ENCODE data around the gene MARF1. TPM values are rescaled to one million over a fixed set of nuclear protein-coding genes. Genes with fewer than 3 reads are reported as not detected.

MARF1 gene
- total RNA-seq, 1 donor = 25.7 TPM

DNA sequence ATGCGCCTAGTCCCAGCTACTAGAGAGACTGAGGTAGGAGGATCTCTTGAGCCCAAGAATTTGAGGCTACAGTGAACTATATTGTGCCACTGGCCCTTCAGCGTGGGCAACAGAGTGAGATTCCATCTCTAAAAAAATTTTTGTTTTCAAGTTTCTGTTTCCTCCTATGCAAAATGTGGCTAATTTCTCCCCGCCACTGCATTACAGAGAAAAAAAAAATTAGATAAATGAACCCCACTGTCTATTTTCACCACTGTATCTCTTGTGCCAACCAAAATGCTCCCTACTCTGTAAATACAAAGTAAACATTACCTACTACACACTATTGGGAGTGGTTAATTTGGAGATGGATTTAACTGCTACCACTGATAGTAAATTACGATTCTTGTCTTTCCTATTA is 2.0 kb downstream of the MARF1 start:
- DNase-seq (ENCODE audit: insufficient read length, low spot score, missing footprints) = no peak
- TF ChIP-seq, protein P1, sequence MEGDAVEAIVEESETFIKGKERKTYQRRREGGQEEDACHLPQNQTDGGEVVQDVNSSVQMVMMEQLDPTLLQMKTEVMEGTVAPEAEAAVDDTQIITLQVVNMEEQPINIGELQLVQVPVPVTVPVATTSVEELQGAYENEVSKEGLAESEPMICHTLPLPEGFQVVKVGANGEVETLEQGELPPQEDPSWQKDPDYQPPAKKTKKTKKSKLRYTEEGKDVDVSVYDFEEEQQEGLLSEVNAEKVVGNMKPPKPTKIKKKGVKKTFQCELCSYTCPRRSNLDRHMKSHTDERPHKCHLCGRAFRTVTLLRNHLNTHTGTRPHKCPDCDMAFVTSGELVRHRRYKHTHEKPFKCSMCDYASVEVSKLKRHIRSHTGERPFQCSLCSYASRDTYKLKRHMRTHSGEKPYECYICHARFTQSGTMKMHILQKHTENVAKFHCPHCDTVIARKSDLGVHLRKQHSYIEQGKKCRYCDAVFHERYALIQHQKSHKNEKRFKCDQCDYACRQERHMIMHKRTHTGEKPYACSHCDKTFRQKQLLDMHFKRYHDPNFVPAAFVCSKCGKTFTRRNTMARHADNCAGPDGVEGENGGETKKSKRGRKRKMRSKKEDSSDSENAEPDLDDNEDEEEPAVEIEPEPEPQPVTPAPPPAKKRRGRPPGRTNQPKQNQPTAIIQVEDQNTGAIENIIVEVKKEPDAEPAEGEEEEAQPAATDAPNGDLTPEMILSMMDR (IDR thresholded peaks at IDR 0.05; ENCODE audit: extremely low read depth, low read depth, low read length) = no peak
- peaks cover 31% of the 10 kb centered on the region for H3K4me1 ChIP-seq (ENCODE audit: insufficient read depth, low read length)
- no peaks in the 10 kb centered on the region for H3K9me3 ChIP-seq (ENCODE audit: low read depth, low read length)
- H3K4me2 ChIP-seq (ENCODE audit: insufficient read depth, low read length) = peak overlapping the region; percentile 92
- no peak overlapping the region for H2AFZ ChIP-seq (ENCODE audit: low read length)
- H3K79me2 ChIP-seq (ENCODE audit: insufficient read depth, low read length) = peaks cover 35% of the 10 kb centered on the region
- H3K27ac ChIP-seq (ENCODE audit: low read depth, low read length) = no peak overlapping the region
- no peaks in the 10 kb centered on the region for H4K20me1 ChIP-seq (ENCODE audit: insufficient read depth, low read length)
- H3K4me3 ChIP-seq (ENCODE audit: insufficient read depth, low read length) = no peak overlapping the region
- H3K36me3 ChIP-seq (ENCODE audit: insufficient read depth, low read length) = peaks cover 27% of the 10 kb centered on the region
- no peaks in the 10 kb centered on the region for H3K27me3 ChIP-seq (ENCODE audit: insufficient read depth, low read length)

DNA sequence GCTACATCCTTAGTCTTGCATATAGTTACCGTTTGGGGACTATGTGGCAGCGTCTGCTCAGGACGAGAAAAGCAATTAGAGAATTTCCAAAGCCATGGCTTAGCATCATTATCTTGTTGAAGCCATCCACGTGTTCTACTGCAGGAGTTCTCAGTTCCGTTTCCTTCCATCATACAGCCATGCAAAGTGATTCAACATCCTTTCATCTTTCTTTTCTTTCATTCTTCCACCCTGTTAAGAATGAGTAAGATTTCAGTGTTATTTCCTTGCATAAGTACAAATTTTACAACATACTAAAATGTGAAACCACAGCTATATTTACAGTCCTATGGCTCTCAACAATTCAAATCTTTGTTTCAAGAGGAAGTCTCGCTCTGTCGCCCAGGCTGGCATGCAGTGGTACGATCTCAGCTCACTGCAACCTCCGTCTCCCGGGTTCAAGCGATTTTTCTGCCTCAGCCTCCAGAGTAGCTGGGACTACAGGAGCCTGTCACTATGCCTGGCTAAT is 3.8 kb downstream of the MARF1 start:
- H3K79me2 ChIP-seq (ENCODE audit: insufficient read depth, low read length) = peaks cover 37% of the 10 kb centered on the region
- no peak overlapping the region for H2AFZ ChIP-seq (ENCODE audit: low read length)
- H3K27me3 ChIP-seq (ENCODE audit: insufficient read depth, low read length) = no peaks in the 10 kb centered on the region
- H3K4me3 ChIP-seq (ENCODE audit: insufficient read depth, low read length) = no peak overlapping the region
- no peak for DNase-seq (ENCODE audit: insufficient read length, low spot score, missing footprints)
- TF ChIP-seq, protein P1 (IDR thresholded peaks at IDR 0.05; ENCODE audit: extremely low read depth, low read depth, low read length) = no peak
- peaks cover 25% of the 10 kb centered on the region for H3K4me1 ChIP-seq (ENCODE audit: insufficient read depth, low read length)
- no peak overlapping the region for H3K4me2 ChIP-seq (ENCODE audit: insufficient read depth, low read length)
- H4K20me1 ChIP-seq (ENCODE audit: insufficient read depth, low read length) = no peaks in the 10 kb centered on the region
- H3K27ac ChIP-seq (ENCODE audit: low read depth, low read length) = no peak overlapping the region
- peaks cover 45% of the 10 kb centered on the region for H3K36me3 ChIP-seq (ENCODE audit: insufficient read depth, low read length)
- H3K9me3 ChIP-seq (ENCODE audit: low read depth, low read length) = no peaks in the 10 kb centered on the region

DNA sequence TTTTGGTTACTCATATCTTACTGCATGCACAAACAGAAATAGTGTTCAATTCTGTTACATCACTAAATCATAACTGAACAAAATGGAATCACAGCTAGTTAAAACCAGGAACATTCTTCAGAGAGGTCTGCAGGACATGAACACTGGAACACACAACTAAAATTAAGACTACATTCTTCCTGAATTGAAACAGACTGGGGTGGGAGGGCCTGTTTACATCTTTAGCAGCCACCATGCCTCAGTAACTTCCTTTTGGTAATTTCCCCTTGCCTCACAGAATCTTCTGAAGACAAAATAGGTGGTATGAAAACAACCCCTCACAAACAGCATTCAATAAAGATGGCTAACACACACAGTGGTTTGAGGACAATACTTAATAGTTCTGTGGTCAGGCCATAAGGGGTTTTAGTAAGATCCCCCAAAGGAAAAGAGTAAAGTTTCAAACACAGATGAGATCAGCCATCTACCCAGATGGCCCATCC is 6.5 kb downstream of the MARF1 start:
- Histone ChIP-seq H2AFZ (ENCODE audit: low read length) (no peak overlapping the region), H3K27ac (ENCODE audit: low read depth, low read length) (no peak overlapping the region), H4K20me1 (ENCODE audit: insufficient read depth, low read length) (no peaks in the 10 kb centered on the region), H3K4me2 (ENCODE audit: insufficient read depth, low read length) (no peak overlapping the region), H3K36me3 (ENCODE audit: insufficient read depth, low read length) (peaks cover 65% of the 10 kb centered on the region), H3K4me3 (ENCODE audit: insufficient read depth, low read length) (no peak overlapping the region), H3K79me2 (ENCODE audit: insufficient read depth, low read length) (peaks cover 23% of the 10 kb centered on the region), H3K9me3 (ENCODE audit: low read depth, low read length) (no peaks in the 10 kb centered on the region), H3K4me1 (ENCODE audit: insufficient read depth, low read length) (peaks cover 6% of the 10 kb centered on the region), H3K27me3 (ENCODE audit: insufficient read depth, low read length) (no peaks in the 10 kb centered on the region)
- TF ChIP-seq, protein P1 (IDR thresholded peaks at IDR 0.05; ENCODE audit: extremely low read depth, low read depth, low read length) = no peak
- DNase-seq (ENCODE audit: insufficient read length, low spot score, missing footprints) = peak; percentile 52

DNA sequence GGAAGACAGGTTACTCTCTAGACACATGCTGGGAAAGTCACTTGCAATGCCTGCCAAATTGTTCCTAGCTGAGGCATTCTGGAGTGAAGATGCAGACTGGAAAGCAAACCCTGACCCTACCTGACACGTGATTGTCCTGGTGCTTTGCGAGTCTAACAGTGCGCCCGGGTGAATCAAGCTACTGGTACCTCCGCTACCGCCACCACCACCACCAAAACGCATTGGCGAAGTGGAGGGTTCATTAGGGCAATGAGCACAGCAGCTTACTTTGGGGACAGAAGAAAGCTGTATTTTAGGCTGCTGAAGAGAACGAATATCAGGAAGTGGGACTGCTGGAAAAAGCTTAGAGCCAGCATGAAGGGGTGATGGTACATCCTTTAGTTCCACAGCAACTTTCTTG is 7.0 kb downstream of the MARF1 start:
- Histone ChIP-seq H3K36me3 (ENCODE audit: insufficient read depth, low read length) (peaks cover 70% of the 10 kb centered on the region), H3K9me3 (ENCODE audit: low read depth, low read length) (no peaks in the 10 kb centered on the region), H3K4me3 (ENCODE audit: insufficient read depth, low read length) (no peak overlapping the region), H2AFZ (ENCODE audit: low read length) (no peak overlapping the region), H3K27me3 (ENCODE audit: insufficient read depth, low read length) (no peaks in the 10 kb centered on the region), H3K27ac (ENCODE audit: low read depth, low read length) (no peak overlapping the region), H3K4me2 (ENCODE audit: insufficient read depth, low read length) (no peak overlapping the region), H4K20me1 (ENCODE audit: insufficient read depth, low read length) (no peaks in the 10 kb centered on the region), H3K4me1 (ENCODE audit: insufficient read depth, low read length) (peaks cover 4% of the 10 kb centered on the region), H3K79me2 (ENCODE audit: insufficient read depth, low read length) (peaks cover 18% of the 10 kb centered on the region)
- DNase-seq (ENCODE audit: insufficient read length, low spot score, missing footprints) = no peak
- TF ChIP-seq, protein P1 (IDR thresholded peaks at IDR 0.05; ENCODE audit: extremely low read depth, low read depth, low read length) = no peak

Measured in osteoblast (primary cell).